Thyroid gland (tissue), 4 donors: ENCODE data around the gene TYW3.

ENCODE experiments used
- CTCF ChIP-seq, 6 experiments: fragments of 200-600 bp in 3 of 6; fragments of 450-650 bp in 3 of 6; sonication (generic) in 3 of 6; IDR thresholded peaks; one replicate each; pipeline ENCODE4 v1.5.1; 2016 to 2019; ENCODE audit warnings: antibody characterized with exemption in 6 of 6, mild to moderate bottlenecking in 2 of 6, inconsistent platforms in 1 of 6, moderate library complexity in 1 of 6
- POLR2A ChIP-seq, 2 donors: fragments of 450-650 bp; IDR thresholded peaks; one replicate each; pipeline ENCODE4 v1.6.1; 2017; ENCODE audit warnings: antibody characterized with exemption in 2 of 2, mild to moderate bottlenecking in 2 of 2, moderate library complexity in 1 of 2

GRCh38 chr1:74763807-74764206 lies 30.9 kb downstream of the TYW3 start:
- TF ChIP-seq CTCF (IDR thresholded peaks at IDR 0.05) (no peak), POLR2A (IDR thresholded peaks at IDR 0.05) (no peak)
